H1 (cell line): ENCODE results near the gene ASB13. TPM values are rescaled to one million over a fixed set of nuclear protein-coding genes. Genes with fewer than 3 reads are reported as not detected.

Experiments used
- SRF ChIP-seq: IDR thresholded peaks from 2 replicates; pipeline ENCODE4 v1.6.1; 2011; ENCODE audit warnings: mild to moderate bottlenecking, low read depth, low read length, moderate library complexity
- TCF12 ChIP-seq: IDR thresholded peaks from 2 replicates; pipeline ENCODE4 v1.6.1; 2011; ENCODE audit warnings: low read depth, mild to moderate bottlenecking, low read length
- polyA plus RNA-seq, 7 experiments: library from polyadenylated mRNA; depleted of rRNA in 3 of 7; stranded (reverse) in 5 of 7; unstranded in 2 of 7; fragments of >200 nt in 5 of 7; fragments of 200-250 nt in 2 of 7; gene quantifications; 1 replicate in 5 of 7; 2 replicates in 1 of 7; 4 replicates in 1 of 7; pipeline versions ENCODE4 v1.2.1 to v1.2.3, GENCODE V29; 2011 to 2013; ENCODE audit warnings: missing spikeins in 2 of 7, mixed read lengths in 2 of 7
- total RNA-seq: library from RNA; stranded (reverse); fragmentation: NEBNext Ultra II Directional; extraction: Animal tissue kit (Norgen Biotek cat#: 25700); gene quantifications from 2 replicates; pipeline ENCODE4 v1.2.1, GENCODE V29; 2021

ASB13 gene
- total and polyA plus RNA-seq, 2 of the 8 experiments (the other 6 are each of a cell fraction or from before 2014, with no cell fraction given), result 12.3 to 20.2 TPM

- TF ChIP-seq TCF12 (no peak), SRF (peak; percentile 33; the same call in 1 of the 2 replicates)
Observed at GRCh38 chr10:5666008-5666840, at the start of gene ASB13 (continued).
